GM18870 (cell line): ENCODE data around the gene MYBL2.
"Not testable (repeated sequence)": the region's sequence is repeated elsewhere in the genome, so short reads cannot be mapped to it uniquely, and the experiment has no call there.

Experiments
- ATAC-seq: cut with Tn5 transposase; IDR thresholded peaks from one replicate; pipeline ENCODE4 v1.9.1; 2021; ENCODE audit warnings: moderate library complexity; ENCODE audit not compliant: unreplicated experiment

Gene MYBL2

GRCh38 chr20:43666376-43667328 is at the start of gene MYBL2:
MYBL2 (plus strand) TSS chr20:43667114; CDS start chr20:43667284, 170 bp downstream.
- ATAC-seq, result peak; percentile 44

- ATAC-seq, result no peak
These were observed 35.3 kb upstream of the MYBL2 start for GRCh38 chr20:43631598-43631997.

GRCh38 chr20:43636429-43636828 is 30.5 kb upstream of the MYBL2 start:
- no peak for ATAC-seq

GRCh38 chr20:43642548-43642947 is 24.4 kb upstream of the MYBL2 start:
- no peak for ATAC-seq

- no peak for ATAC-seq
These were observed 15.9 kb upstream of the MYBL2 start for GRCh38 chr20:43650997-43651525.

GRCh38 chr20:43651650-43652184 is 15.2 kb upstream of the MYBL2 start:
- ATAC-seq, result not testable (repeated sequence)

- no peak for ATAC-seq
These were observed 12.9 kb upstream of the MYBL2 start for GRCh38 chr20:43653966-43654365.

GRCh38 chr20:43655176-43655575 is 11.7 kb upstream of the MYBL2 start:
- not testable (repeated sequence) for ATAC-seq

GRCh38 chr20:43655937-43656336 is 11.0 kb upstream of the MYBL2 start:
- ATAC-seq, result no peak

GRCh38 chr20:43658069-43658722 is 8.7 kb upstream of the MYBL2 start:
- no peak for ATAC-seq

GRCh38 chr20:43658723-43659419 is 8.0 kb upstream of the MYBL2 start:
- no peak for ATAC-seq

GRCh38 chr20:43662943-43663655 is 3.8 kb upstream of the MYBL2 start:
- no peak for ATAC-seq

- no peak for ATAC-seq
These were observed 1.3 kb upstream of the MYBL2 start for GRCh38 chr20:43665466-43666176.

- no peak for ATAC-seq
These were observed 623 bp downstream of the MYBL2 start for GRCh38 chr20:43667341-43668132.

- ATAC-seq, result no peak
These were observed 2.4 kb downstream of the MYBL2 start for GRCh38 chr20:43669332-43669731.

- ATAC-seq, result no peak
These were observed 3.5 kb downstream of the MYBL2 start for GRCh38 chr20:43670423-43670822.

GRCh38 chr20:43676368-43676767 is 9.5 kb downstream of the MYBL2 start:
- ATAC-seq, result no peak

GRCh38 chr20:43680981-43681380 is 14.1 kb downstream of the MYBL2 start:
- no peak for ATAC-seq

- peak; percentile 11 for ATAC-seq
These were observed 14.6 kb downstream of the MYBL2 start for GRCh38 chr20:43681468-43681942.
